HG03571 (cell line): ENCODE results near the gene PPM1G.

Experiments used
- ATAC-seq: cut with Tn5 transposase; IDR thresholded peaks from one replicate; pipeline ENCODE4 v1.9.1; 2021; ENCODE audit not compliant: unreplicated experiment

The PPM1G gene

GRCh38 chr2:27336173-27336572 lies 73.2 kb downstream of the PPM1G start:
- ATAC-seq = no peak

GRCh38 chr2:27335311-27335710 lies 74.1 kb downstream of the PPM1G start:
- no peak for ATAC-seq
